HG03439 (cell line): ENCODE data around the gene TUSC2.

Experiments
- ATAC-seq: cut with Tn5 transposase; IDR thresholded peaks from one replicate; pipeline ENCODE4 v1.9.1; 2021; ENCODE audit warnings: mild to moderate bottlenecking, moderate library complexity; ENCODE audit not compliant: unreplicated experiment

TUSC2 gene

DNA sequence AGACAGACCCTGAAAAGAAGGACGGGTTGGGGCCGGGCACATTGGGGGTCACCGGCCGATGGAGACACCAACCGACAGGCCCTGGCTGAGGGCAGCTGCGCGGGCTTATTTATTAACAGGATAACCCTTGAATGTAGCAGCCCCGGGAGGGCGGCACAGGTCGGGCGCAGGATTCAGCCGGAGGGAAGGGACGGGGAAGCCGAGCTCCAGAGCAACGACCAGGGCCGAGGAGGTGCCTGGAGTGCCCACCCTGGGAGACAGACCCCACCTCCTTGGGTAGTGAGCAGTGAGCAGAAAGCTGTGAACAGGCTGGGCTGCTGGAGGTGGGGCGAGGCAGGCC lies 51.3 kb downstream of the TUSC2 start:
- ATAC-seq: no peak

DNA sequence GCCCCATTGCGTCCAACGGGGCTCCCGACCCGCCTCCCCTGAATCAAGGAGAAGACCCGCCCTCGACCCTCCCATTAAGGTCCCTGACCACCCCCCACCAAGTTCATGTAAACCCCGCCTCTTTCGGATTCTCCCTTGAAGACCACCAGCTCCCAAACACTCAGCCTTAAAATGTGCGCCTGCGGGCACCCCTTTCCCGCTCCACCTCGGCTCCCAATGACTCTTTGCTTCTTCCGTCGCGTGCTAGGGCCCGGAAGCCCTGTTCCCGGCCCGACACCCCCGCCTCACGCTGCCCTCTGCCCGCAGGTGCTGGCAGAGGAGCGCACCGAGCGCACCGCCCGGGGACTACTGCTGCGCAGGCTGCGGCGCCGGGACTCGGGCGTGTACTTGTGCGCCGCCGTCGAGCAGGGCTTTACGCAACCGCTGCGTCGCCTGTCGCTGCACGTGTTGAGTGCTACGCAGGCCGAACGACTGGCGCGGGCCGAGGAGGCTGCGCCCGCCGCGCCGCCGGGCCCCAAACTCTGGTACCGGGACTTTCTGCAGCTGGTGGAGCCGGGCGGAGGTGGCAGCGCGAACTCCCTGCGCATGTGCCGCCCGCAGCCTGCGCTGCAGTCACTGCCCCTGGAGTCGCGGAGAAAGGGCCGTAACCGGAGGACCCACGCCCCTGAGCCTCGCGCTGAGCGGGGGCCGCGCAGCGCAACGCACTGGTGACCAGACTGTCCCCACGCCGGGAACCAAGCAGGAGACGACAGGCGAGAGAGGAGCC lies 51.8 kb downstream of the TUSC2 start:
- no peak for ATAC-seq

DNA sequence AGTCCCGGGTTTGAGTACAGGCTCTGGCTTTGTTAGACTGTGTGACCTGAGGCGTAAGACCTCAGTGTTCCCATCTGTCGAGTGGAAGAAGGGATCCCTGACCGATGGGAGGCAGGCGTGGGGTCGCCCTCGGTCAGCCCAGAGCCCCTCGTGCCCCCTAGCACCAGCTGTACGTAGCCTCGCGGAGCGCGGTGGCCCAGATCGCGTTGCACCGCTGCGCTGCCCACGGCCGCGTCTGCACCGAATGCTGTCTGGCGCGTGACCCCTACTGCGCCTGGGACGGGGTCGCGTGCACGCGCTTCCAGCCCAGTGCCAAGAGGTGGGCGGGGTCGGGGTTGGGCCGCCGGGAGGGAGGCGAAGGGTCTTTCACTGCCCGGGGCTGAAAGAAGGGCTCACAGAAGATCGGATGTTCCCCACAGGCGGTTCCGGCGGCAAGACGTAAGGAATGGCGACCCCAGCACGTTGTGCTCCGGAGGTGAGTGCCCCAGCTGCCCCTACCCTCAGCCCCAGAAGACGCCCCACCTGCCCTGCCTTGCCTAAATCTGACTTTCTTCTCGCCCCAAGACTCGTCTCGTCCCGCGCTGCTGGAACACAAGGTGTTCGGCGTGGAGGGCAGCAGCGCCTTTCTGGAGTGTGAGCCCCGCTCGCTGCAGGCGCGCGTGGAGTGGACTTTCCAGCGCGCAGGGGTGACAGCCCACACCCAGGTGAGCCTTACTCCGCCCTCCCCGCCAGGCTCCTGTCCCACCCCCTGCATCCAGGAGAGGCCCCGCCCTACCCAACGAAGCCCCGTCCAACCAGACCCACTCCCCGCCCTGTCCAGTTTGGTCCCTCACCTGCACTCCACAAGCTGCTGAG lies 52.7 kb downstream of the TUSC2 start:
- no peak for ATAC-seq
